GM12878 (cell line): Measurements from ENCODE around the gene BLOC1S4. TPM values are rescaled to one million over a fixed set of nuclear protein-coding genes. Genes with fewer than 3 reads are reported as not detected.

Experiments
- BACH1 ChIP-seq: fragments of 450-650 bp; IDR thresholded peaks from 2 replicates; pipeline ENCODE4 v1.6.1; 2017; ENCODE audit warnings: mild to moderate bottlenecking, borderline replicate concordance
- CBX3 ChIP-seq: fragments of 200-600 bp; sonication (generic); IDR thresholded peaks from 2 replicates; pipeline ENCODE4 v1.6.1; 2016; ENCODE audit warnings: low read depth, borderline replicate concordance
- EGR1 ChIP-seq, 2 experiments: IDR thresholded peaks; 1 replicate in 1 of 2; 2 replicates in 1 of 2; pipeline ENCODE4 v1.6.1; 2011 to 2012; ENCODE audit warnings: low read depth in 2 of 2, low read length in 2 of 2, borderline replicate concordance in 1 of 2, mild to moderate bottlenecking in 1 of 2, moderate library complexity in 1 of 2
- FOXK2 ChIP-seq: fragments of 450-650 bp; IDR thresholded peaks from 2 replicates; pipeline ENCODE4 v1.6.1; 2017; ENCODE audit warnings: mild to moderate bottlenecking, moderate library complexity
- HDAC6 ChIP-seq: fragments of 200-600 bp; sonication (generic); IDR thresholded peaks from one replicate; pipeline ENCODE4 v1.8.0; 2017; ENCODE audit warnings: antibody characterized with exemption; ENCODE audit not compliant: unreplicated experiment
- IKZF1 ChIP-seq: fragments of 450-650 bp; conservative IDR thresholded peaks from 2 replicates; pipeline ENCODE4 v1.6.1; 2017; ENCODE audit warnings: antibody characterized with exemption, mild to moderate bottlenecking
- LARP7 ChIP-seq: fragments of 450-650 bp; IDR thresholded peaks from 2 replicates; pipeline ENCODE4 v1.6.1; 2017; ENCODE audit warnings: mild to moderate bottlenecking
- MAX ChIP-seq: IDR thresholded peaks from 2 replicates; pipeline ENCODE4 v1.6.1; 2012; ENCODE audit warnings: low read depth, low read length, improper control_type of control experiment
- MEF2A ChIP-seq: IDR thresholded peaks from 2 replicates; pipeline ENCODE4 v1.6.1; 2011; ENCODE audit warnings: low read depth, mild to moderate bottlenecking, low read length, moderate library complexity; ENCODE audit not compliant: insufficient read depth
- MEF2B ChIP-seq: fragments of 450-650 bp; IDR thresholded peaks from 2 replicates; pipeline ENCODE4 v1.6.1; 2018; ENCODE audit warnings: mild to moderate bottlenecking, moderate library complexity; ENCODE audit not compliant: partially characterized antibody, poor library complexity, severe bottlenecking
- MTA2 ChIP-seq: fragments of 450-650 bp; IDR thresholded peaks from 2 replicates; pipeline ENCODE4 v1.6.1; 2016; ENCODE audit warnings: low read depth, mild to moderate bottlenecking, moderate library complexity
- MXI1 ChIP-seq: fragments of 150-350 bp; IDR thresholded peaks from 2 replicates; pipeline ENCODE4 v1.6.1; 2011; ENCODE audit warnings: low read depth, mild to moderate bottlenecking, inconsistent platforms, low read length, improper control_type of control experiment
- NFYB ChIP-seq: IDR thresholded peaks from 2 replicates; pipeline ENCODE4 v1.6.1; 2011; ENCODE audit warnings: low read depth, mild to moderate bottlenecking, low read length, improper control_type of control experiment, moderate library complexity; ENCODE audit not compliant: insufficient read depth
- PBX3 ChIP-seq: IDR thresholded peaks from 2 replicates; pipeline ENCODE4 v1.6.1; 2011; ENCODE audit warnings: mild to moderate bottlenecking, low read depth, low read length, moderate library complexity; ENCODE audit not compliant: insufficient replicate concordance
- PML ChIP-seq: IDR thresholded peaks from 2 replicates; pipeline ENCODE4 v1.6.1; 2012; ENCODE audit warnings: low read length, inconsistent platforms
- RCOR1 ChIP-seq: conservative IDR thresholded peaks from 2 replicates; pipeline ENCODE4 v1.6.1; 2012; ENCODE audit warnings: low read depth, low read length, improper control_type of control experiment
- SRF ChIP-seq, 2 experiments: IDR thresholded peaks; 2 replicates each; pipeline ENCODE4 v1.6.1; 2011; ENCODE audit warnings: low read depth in 2 of 2, low read length in 2 of 2, mild to moderate bottlenecking in 1 of 2, moderate library complexity in 1 of 2
- USF2 ChIP-seq: IDR thresholded peaks from 2 replicates; pipeline ENCODE4 v1.6.1; 2011; ENCODE audit warnings: low read depth, low read length, improper control_type of control experiment, borderline replicate concordance
- YY1 ChIP-seq: IDR thresholded peaks from 2 replicates; pipeline ENCODE4 v1.6.1; 2011; ENCODE audit warnings: low read depth, mild to moderate bottlenecking, low read length
- polyA plus RNA-seq, 11 experiments: library from polyadenylated mRNA; depleted of rRNA in 4 of 11; unstranded in 6 of 11; stranded (reverse) in 5 of 11; fragments of >200 nt; fragmentation: Nextera tagmentation in 4 of 11; fragmentation: Illumina TruSeq in 1 of 11; extraction: Ambion mirVana in 4 of 11; extraction: Trizol in 1 of 11; gene quantifications; 1 replicate in 1 of 11; 2 replicates in 10 of 11; pipeline versions ENCODE4 v1.2.1 to v1.2.3, GENCODE V29; 2011 to 2016; ENCODE audit warnings: inconsistent platforms in 2 of 11, missing spikeins in 2 of 11, low read depth in 1 of 11
- total RNA-seq, 4 experiments: library from RNA; depleted of rRNA in 3 of 4; stranded (reverse); fragments of >200 nt in 3 of 4; fragmentation: Illumina TruSeq in 1 of 4; extraction: Trizol in 1 of 4; gene quantifications; 2 replicates each; pipeline versions ENCODE4 v1.2.1 to v1.2.3, GENCODE V29; 2013 to 2021
- TF ChIP-seq, protein P1 (sequence below): fragments of 450-650 bp; formaldehyde crosslinking; IDR thresholded peaks from 2 replicates; pipeline ENCODE4 v1.5.0; 2022; ENCODE audit warnings: mild to moderate bottlenecking, missing genetic modification characterization
- TF ChIP-seq, protein P2 (sequence below): fragments of 450-650 bp; formaldehyde crosslinking; IDR thresholded peaks from 2 replicates; pipeline ENCODE4 v1.4.0; 2022; ENCODE audit warnings: mild to moderate bottlenecking, moderate library complexity

BLOC1S4 gene
- total and polyA plus RNA-seq, 10 of the 15 experiments (the other 5 are each of a cell fraction or from before 2014, with no cell fraction given): 2.7 to 23.8 (median 9.5) TPM

DNA sequence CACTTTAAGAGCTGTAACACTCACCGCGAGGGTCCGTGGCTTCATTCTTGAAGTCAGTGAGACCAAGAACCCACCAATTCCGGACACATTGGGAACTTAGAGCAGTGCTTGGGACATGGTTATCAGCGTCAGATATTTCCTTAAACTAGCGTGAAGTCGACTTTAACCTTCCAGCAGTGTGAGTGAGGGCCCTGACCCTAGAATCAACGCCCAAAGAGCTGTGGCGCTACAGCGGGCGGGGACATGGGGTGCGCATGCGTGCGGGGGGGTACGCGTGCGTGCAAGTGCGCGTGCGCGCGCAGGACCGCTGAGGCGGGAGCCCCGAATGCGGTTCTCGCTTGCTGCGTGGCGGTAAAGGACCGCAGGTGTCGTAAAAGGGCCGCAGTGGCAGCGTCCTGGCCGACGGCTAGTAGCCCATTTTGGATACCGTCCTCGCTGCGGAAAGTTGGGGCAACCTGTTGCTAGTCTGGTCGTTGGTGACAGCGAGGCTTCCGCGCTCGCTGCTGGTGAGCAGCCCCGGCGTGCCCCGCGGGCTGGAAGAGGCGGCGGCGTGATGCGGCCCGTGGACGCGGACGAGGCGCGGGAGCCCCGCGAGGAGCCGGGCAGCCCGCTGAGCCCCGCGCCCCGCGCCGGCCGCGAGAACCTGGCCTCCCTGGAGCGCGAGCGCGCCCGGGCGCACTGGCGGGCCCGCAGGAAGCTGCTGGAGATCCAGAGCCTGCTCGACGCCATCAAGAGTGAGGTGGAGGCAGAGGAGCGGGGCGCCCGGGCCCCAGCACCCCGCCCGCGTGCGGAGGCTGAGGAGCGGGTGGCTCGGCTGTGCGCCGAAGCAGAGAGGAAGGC lies 42.1 kb upstream of the BLOC1S4 start (continued):
- TF ChIP-seq MAX: peak; percentile 90
- peak; percentile 79 for TF ChIP-seq HDAC6
- no peak for TF ChIP-seq CBX3
- TF ChIP-seq LARP7: peak; percentile 88
- TF ChIP-seq YY1: peak; percentile 89
- no peak for TF ChIP-seq NFYB
- no peak for TF ChIP-seq MEF2B
- TF ChIP-seq RCOR1: no peak
- TF ChIP-seq EGR1 (IDR thresholded peaks at IDR 0.05; ENCODE audit: borderline replicate concordance in 1 of 2, low read depth in 2 of 2, low read length in 2 of 2): no peak
- no peak for TF ChIP-seq MTA2
- TF ChIP-seq MXI1: peak; percentile 83
- no peak for TF ChIP-seq SRF (IDR thresholded peaks at IDR 0.05; ENCODE audit: low read depth in 2 of 2, low read length in 2 of 2)
- no peak for TF ChIP-seq BACH1
- TF ChIP-seq, protein P1, sequence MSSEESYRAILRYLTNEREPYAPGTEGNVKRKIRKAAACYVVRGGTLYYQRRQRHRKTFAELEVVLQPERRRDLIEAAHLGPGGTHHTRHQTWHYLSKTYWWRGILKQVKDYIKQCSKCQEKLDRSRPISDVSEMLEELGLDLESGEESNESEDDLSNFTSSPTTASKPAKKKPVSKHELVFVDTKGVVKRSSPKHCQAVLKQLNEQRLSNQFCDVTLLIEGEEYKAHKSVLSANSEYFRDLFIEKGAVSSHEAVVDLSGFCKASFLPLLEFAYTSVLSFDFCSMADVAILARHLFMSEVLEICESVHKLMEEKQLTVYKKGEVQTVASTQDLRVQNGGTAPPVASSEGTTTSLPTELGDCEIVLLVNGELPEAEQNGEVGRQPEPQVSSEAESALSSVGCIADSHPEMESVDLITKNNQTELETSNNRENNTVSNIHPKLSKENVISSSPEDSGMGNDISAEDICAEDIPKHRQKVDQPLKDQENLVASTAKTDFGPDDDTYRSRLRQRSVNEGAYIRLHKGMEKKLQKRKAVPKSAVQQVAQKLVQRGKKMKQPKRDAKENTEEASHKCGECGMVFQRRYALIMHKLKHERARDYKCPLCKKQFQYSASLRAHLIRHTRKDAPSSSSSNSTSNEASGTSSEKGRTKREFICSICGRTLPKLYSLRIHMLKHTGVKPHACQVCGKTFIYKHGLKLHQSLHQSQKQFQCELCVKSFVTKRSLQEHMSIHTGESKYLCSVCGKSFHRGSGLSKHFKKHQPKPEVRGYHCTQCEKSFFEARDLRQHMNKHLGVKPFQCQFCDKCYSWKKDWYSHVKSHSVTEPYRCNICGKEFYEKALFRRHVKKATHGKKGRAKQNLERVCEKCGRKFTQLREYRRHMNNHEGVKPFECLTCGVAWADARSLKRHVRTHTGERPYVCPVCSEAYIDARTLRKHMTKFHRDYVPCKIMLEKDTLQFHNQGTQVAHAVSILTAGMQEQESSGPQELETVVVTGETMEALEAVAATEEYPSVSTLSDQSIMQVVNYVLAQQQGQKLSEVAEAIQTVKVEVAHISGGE (CRISPR knock-in tag): no peak
- TF ChIP-seq PBX3: no peak
- TF ChIP-seq IKZF1: peak; percentile 100
- TF ChIP-seq MEF2A: no peak
- no peak; the same call in 1 of the 2 replicates for TF ChIP-seq PML
- TF ChIP-seq, protein P2, sequence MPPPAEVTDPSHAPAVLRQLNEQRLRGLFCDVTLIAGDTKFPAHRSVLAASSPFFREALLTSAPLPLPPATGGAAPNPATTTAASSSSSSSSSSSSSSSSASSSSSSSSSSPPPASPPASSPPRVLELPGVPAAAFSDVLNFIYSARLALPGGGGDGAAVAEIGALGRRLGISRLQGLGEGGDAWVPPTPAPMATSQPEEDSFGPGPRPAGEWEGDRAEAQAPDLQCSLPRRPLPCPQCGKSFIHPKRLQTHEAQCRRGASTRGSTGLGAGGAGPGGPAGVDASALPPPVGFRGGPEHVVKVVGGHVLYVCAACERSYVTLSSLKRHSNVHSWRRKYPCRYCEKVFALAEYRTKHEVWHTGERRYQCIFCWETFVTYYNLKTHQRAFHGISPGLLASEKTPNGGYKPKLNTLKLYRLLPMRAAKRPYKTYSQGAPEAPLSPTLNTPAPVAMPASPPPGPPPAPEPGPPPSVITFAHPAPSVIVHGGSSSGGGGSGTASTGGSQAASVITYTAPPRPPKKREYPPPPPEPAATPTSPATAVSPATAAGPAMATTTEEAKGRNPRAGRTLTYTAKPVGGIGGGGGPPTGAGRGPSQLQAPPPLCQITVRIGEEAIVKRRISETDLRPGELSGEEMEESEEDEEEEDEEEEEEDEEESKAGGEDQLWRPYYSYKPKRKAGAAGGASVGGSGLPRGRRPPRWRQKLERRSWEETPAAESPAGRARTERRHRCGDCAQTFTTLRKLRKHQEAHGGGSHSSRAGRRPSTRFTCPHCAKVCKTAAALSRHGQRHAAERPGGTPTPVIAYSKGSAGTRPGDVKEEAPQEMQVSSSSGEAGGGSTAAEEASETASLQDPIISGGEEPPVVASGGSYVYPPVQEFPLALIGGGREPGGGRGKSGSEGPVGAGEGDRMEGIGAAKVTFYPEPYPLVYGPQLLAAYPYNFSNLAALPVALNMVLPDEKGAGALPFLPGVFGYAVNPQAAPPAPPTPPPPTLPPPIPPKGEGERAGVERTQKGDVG (CRISPR knock-in tag): no peak
- TF ChIP-seq USF2: no peak
- TF ChIP-seq FOXK2: no peak
